HG03571 (cell line): Measurements from ENCODE around the gene CFAP299.
"Not testable (repeated sequence)": the region's sequence is repeated elsewhere in the genome, so short reads cannot be mapped to it uniquely, and the experiment has no call there.

ENCODE experiments used
- ATAC-seq: cut with Tn5 transposase; IDR thresholded peaks from one replicate; pipeline ENCODE4 v1.9.1; 2021; ENCODE audit not compliant: unreplicated experiment

Gene CFAP299

GRCh38 chr4:80705311-80705710 is 369.8 kb downstream of the CFAP299 start:
- no peak for ATAC-seq

- no peak for ATAC-seq
Observed at GRCh38 chr4:80709082-80709869, 373.7 kb downstream of the CFAP299 start.

GRCh38 chr4:80710748-80711451 is 375.4 kb downstream of the CFAP299 start:
- no peak for ATAC-seq

- no peak for ATAC-seq
Observed at GRCh38 chr4:80711956-80712355, 376.4 kb downstream of the CFAP299 start.

GRCh38 chr4:80713409-80713808 is 377.9 kb downstream of the CFAP299 start:
- no peak for ATAC-seq

GRCh38 chr4:80717204-80717603 is 381.7 kb downstream of the CFAP299 start:
- no peak for ATAC-seq

- no peak for ATAC-seq
Observed at GRCh38 chr4:80726471-80726870, 390.9 kb downstream of the CFAP299 start.

GRCh38 chr4:80730158-80730557 is 394.6 kb downstream of the CFAP299 start:
- no peak for ATAC-seq

GRCh38 chr4:80731436-80731835 is 395.9 kb downstream of the CFAP299 start:
- ATAC-seq = no peak

GRCh38 chr4:80732010-80732409 is 396.5 kb downstream of the CFAP299 start:
- no peak for ATAC-seq

- ATAC-seq = no peak
Observed at GRCh38 chr4:80740375-80740774, 404.8 kb downstream of the CFAP299 start.

- not testable (repeated sequence) for ATAC-seq
Observed at GRCh38 chr4:80749558-80749957, 414.0 kb downstream of the CFAP299 start.

- no peak for ATAC-seq
Observed at GRCh38 chr4:80751200-80751599, 415.7 kb downstream of the CFAP299 start.

GRCh38 chr4:80767944-80768343 is 432.4 kb downstream of the CFAP299 start:
- no peak for ATAC-seq

GRCh38 chr4:80776168-80776567 is 440.6 kb downstream of the CFAP299 start:
- no peak for ATAC-seq

GRCh38 chr4:80781431-80781830 is 445.9 kb downstream of the CFAP299 start:
- ATAC-seq = no peak

GRCh38 chr4:80787306-80787705 is 451.8 kb downstream of the CFAP299 start:
- ATAC-seq = no peak

- ATAC-seq = no peak
Observed at GRCh38 chr4:80788798-80789197, 453.3 kb downstream of the CFAP299 start.

GRCh38 chr4:80790152-80790551 is 454.6 kb downstream of the CFAP299 start:
- ATAC-seq = no peak

- not testable (repeated sequence) for ATAC-seq
Observed at GRCh38 chr4:80793660-80794059, 458.1 kb downstream of the CFAP299 start.

- ATAC-seq = no peak
Observed at GRCh38 chr4:80798082-80798481, 462.6 kb downstream of the CFAP299 start.

GRCh38 chr4:80800719-80801118 is 465.2 kb downstream of the CFAP299 start:
- ATAC-seq = not testable (repeated sequence)
